HG03064 (cell line): ENCODE data around the gene PRCD.
A peak's percentile ranks its signal among the peaks of the same experiment; 100 is the strongest.

Experiments used
- ATAC-seq: cut with Tn5 transposase; IDR thresholded peaks from one replicate; pipeline ENCODE4 v1.9.1; 2021; ENCODE audit warnings: low read depth; ENCODE audit not compliant: unreplicated experiment

PRCD gene

DNA sequence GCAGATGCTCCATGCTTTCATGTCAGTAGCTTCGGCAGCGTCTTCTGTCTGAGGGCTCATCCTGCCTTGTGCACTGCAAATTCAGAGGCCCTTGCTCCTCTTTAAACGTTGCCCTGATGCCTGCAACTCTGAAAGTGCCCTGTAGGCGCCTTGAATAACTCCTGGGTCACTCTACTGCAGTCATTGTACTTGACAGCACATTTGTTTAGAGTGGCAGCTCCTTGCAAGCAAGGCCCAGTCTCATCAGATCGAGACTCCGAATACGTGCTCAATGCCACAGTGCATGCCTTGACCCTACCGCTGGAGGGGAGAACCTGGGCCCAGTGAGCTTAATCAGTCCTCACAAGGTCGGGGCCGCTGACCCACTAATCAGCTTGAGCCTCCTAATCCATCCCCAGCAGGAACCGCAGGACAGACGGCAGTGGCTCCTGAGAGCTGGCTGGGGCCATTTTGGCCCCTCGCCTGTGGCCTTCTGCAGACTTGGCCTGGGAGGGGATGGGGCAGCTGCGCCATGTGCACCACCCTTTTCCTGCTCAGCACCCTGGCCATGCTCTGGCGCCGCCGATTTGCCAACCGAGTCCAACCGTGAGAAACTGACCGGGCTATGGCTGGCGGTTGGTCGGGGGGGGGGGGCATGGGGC is at the start of gene PRCD:
Gene PRCD, plus strand, starts transcription at position 414 of the 641 bp plus-strand sequence. Its CDS starts 98 bp downstream, at position 512.
- ATAC-seq = no peak

DNA sequence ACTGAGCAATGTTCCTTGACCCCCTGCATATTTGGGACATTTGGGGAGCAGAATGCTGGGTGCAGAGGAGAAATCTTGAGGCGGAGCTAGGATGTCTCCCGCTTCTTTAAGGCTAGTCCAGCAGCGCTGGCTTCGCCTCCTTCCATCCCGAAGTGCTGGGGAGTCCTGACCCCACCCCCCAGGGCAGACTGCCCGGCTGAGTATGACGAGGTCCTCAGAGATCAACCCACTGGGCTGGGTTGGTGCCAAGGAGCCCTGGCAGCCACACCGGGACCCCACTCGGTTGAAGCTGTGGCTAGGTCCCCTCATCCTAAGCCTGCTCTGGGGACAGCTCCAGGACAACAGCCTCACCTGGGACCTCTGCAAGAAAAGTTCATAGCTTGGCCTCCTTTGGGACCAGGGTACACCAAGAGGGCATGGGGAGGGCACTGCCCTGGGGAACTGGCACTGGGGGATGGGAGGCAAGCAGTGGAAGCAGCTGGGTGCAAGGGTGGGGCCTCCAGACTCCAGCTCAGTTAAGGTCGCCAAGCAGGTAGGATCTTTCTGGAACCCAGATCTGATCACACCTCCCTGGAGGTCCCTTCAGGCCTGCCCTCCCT is 49.6 kb upstream of the PRCD start:
- ATAC-seq = no peak

GRCh38 chr17:76491271-76492122 is 48.3 kb upstream of the PRCD start:
- no peak for ATAC-seq

- ATAC-seq = no peak
These were observed 47.5 kb upstream of the PRCD start for GRCh38 chr17:76492123-76492988.

DNA sequence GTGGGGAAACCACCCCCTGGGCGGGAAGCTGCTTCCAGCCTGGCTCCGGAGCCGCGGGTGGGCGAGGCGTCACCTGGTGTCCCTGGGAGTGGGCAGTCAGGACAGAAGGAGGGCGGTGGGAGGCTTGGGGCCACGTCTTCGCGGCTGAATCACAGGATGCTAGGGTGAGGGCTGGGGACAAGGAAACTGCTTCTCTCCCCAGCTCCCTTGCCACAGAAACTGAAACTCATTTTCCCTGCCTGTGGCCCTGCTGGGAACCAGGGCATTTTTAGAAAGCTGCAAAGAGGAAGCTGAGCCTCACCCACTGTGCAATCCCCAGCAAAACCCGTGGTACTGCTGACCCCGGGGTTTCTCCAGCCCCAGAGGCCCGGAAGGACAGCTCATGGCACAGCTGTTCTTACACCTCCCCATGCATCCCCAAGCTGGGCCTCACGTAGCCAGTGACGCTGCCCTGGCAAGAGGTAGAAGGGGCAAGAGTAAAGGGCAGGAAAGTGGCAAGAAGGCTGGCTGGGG is 46.8 kb upstream of the PRCD start:
- ATAC-seq = no peak

DNA sequence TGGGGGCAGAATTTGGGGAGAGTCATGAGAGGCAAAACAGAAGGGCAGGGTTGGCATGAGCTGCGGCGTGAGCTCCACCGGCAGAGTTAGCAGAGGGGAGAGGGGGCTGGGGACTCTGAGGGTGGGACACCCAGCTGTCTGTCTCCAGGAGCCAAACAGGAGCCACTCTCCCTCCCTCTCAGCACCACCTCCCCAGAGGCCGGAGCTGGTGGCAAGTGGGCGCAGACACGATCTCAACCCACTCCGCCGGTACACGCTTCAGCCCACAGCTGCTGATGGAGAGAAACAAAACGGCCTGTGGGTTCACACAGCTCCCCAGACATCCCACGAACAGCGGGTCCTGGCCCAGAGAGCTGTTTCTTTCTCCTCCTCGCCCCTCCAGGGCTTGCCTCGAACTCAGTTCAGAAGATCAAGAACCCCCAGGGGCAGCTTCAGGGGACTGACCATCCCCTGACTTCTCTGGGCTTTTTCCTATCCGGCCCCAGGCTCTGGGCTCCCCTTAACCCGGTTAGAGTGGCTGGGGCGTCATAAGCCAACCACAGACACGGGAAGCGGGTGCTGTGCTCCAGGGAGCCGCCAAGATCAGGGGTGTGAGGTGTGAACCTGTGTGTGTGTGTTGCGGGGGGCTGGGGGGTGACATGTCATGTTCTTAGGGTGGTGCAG is 46.2 kb upstream of the PRCD start:
- no peak for ATAC-seq

DNA sequence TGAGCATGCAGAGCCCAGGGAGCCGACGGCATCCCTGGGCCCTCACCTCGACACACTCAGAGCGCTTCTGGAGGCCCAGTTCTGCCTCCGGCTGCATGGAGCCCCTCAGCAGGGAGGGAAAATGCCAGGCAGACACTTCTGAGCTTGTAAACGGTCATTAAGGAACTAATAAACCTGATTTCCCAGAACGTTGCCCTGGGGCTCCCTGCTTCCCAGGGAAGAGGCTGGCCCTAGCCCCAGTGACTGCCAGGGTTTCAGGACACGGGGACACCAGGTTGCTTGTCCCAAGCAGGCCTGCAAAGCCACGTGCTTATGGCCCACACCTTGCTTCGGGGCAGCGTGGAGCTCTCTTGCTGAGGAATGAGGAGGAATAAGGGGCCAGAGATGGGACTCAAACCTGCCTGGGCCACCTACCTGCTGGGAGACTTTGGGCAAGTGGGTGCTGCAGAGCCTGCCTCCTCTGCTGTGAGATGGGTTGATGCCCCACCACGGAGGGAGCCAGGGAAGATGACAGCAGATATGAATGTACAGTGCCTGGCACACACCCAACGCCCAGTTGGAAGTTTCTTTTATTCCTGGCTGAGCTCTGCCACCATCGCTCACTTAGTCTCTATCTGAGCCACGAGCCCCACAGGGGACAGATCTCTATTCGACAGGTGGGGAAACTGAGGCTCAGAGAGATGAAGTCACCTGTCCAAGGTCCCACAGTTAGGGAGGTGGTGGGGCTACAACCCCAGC is 44.0 kb upstream of the PRCD start:
- no peak for ATAC-seq

GRCh38 chr17:76496464-76496863 is 43.4 kb upstream of the PRCD start:
- no peak for ATAC-seq

DNA sequence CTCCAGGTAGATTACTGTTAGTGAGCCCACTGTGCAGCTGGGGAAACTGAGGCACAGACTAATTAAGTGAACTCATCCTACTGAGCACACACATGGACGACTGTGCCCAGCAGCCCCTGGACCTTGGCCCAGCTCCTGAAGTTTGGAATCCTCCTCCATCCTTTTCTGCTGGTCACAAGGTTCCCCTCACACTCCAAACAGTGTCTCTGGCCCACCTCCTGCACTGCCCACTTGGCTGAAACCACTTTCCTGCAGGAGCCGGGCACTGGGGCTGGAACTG is 42.2 kb upstream of the PRCD start:
- ATAC-seq = no peak

GRCh38 chr17:76497979-76498875 is 41.6 kb upstream of the PRCD start:
- no peak for ATAC-seq

- no peak for ATAC-seq
These were observed 41.0 kb upstream of the PRCD start for GRCh38 chr17:76498876-76499251.

DNA sequence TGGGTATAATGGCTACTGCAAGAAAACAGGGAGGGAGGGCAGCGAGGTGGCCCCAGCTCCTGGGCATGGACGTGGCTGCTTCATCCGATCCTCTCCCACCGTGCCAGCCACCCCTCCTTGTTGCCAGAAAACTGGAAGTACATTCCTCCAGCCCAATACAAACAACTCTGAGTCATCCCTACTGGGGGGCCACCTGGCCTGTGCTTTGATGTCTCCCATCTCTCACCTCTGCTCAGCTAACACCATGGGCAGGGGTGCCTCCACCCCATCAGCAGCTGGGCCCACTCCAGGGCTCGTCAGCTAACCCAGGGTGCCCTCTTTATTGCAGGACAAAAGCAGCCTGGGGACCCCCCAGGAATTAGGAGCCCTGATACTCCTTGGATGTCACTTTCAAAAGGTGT is 40.6 kb upstream of the PRCD start:
- no peak for ATAC-seq

GRCh38 chr17:76500074-76500746 is 39.6 kb upstream of the PRCD start:
- no peak for ATAC-seq

DNA sequence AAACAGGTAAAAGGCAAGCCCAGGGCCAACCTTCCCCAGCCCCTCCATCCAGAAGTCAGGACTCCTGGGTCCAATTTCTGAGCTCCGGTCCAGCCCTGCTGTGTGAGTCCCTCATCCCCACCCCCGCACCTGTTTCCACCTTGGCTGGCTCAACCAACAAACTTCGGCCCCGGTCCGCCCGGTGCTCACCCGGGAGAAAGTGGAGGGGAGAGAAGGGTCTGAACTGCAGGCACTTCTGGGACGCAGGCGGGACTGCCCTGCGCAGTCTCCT is 39.2 kb upstream of the PRCD start:
- ATAC-seq = no peak

GRCh38 chr17:76501018-76501826 is 38.6 kb upstream of the PRCD start, which contains the start of gene RHBDF2:
Gene RHBDF2, minus strand, starts transcription at chr17:76501423. Its CDS starts 19,899 bp downstream, at chr17:76481524.
- ATAC-seq = peak; percentile 56

DNA sequence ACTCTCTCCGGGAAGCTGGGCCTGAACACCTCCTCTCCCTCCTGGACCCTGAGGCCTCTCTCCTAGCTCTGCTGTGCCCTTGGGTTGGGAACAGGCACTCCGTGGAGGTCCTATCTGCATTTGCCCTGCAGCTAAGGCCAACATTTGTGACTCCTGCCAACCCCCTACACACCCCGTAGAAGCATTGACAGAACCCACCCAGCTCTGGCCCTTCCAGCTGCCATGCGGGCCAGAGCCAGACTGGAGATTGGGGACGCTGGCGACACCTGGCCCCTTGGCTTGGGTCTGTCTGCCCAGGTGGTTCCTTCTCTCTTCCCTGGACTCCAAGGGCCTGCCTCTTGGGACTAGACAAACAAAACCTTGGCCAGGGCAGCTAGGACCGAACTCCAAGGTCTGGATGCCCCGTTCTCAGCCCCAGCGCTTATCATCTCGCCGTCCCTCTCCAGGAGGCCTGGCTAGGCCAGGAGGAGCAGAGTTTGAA is 38.0 kb upstream of the PRCD start:
- no peak for ATAC-seq
